ENCODE results near the gene ACOT7.

Gene ACOT7

GRCh38 chr1:6424619-6425593 is 31.3 kb upstream of the ACOT7 start, which contains the start of gene ESPN:
Gene ESPN, plus strand, starts transcription at chr1:6424776. Its CDS starts 180 bp downstream, at chr1:6424956.
- DNase-seq (ENCODE audit: low read depth in 2 of 2), result no peak

- DNase-seq (ENCODE audit: low read depth in 2 of 2), result no peak
Measured at GRCh38 chr1:6424000-6424565, 30.5 kb upstream of the ACOT7 start.

- DNase-seq (ENCODE audit: low read depth in 2 of 2), result peak; percentile 33 to 49
Measured at GRCh38 chr1:6423321-6423999, 29.9 kb upstream of the ACOT7 start.

GRCh38 chr1:6421266-6421665 is 27.7 kb upstream of the ACOT7 start:
- no peak for DNase-seq (ENCODE audit: low read depth in 2 of 2)

- no peak for DNase-seq (ENCODE audit: low read depth in 2 of 2)
Measured at GRCh38 chr1:6420454-6421042, 27.0 kb upstream of the ACOT7 start.

- DNase-seq (ENCODE audit: low read depth in 2 of 2), result no peak
Measured at GRCh38 chr1:6419804-6420453, 26.4 kb upstream of the ACOT7 start, which contains the start of gene HES2. Gene HES2, minus strand, starts transcription at chr1:6419919. Its CDS starts 99 bp downstream, at chr1:6419820.

- DNase-seq (ENCODE audit: low read depth in 2 of 2), result no peak
Measured at GRCh38 chr1:6419397-6419803, 25.8 kb upstream of the ACOT7 start.

- DNase-seq (ENCODE audit: low read depth in 2 of 2), result no peak
Measured at GRCh38 chr1:6418668-6419396, 25.3 kb upstream of the ACOT7 start.

GRCh38 chr1:6417961-6418667 is 24.5 kb upstream of the ACOT7 start:
- no peak for DNase-seq (ENCODE audit: low read depth in 2 of 2)

- DNase-seq (ENCODE audit: low read depth in 2 of 2), result no peak
Measured at GRCh38 chr1:6416906-6417305, 23.3 kb upstream of the ACOT7 start.

GRCh38 chr1:6416295-6416656 is 22.7 kb upstream of the ACOT7 start:
- DNase-seq (ENCODE audit: low read depth in 2 of 2), result no peak

GRCh38 chr1:6414881-6415626 is 21.5 kb upstream of the ACOT7 start:
- no peak for DNase-seq (ENCODE audit: low read depth in 2 of 2)

- DNase-seq (ENCODE audit: low read depth in 2 of 2), result no peak
Measured at GRCh38 chr1:6414443-6414844, 20.9 kb upstream of the ACOT7 start.

- no peak for DNase-seq (ENCODE audit: low read depth in 2 of 2)
Measured at GRCh38 chr1:6412896-6413295, 19.3 kb upstream of the ACOT7 start.

GRCh38 chr1:6410248-6410893 is 16.8 kb upstream of the ACOT7 start:
- no peak for DNase-seq (ENCODE audit: low read depth in 2 of 2)

- DNase-seq (ENCODE audit: low read depth in 2 of 2), result no peak
Measured at GRCh38 chr1:6409733-6410132, 16.2 kb upstream of the ACOT7 start.

GRCh38 chr1:6409053-6409452 is 15.5 kb upstream of the ACOT7 start:
- no peak for DNase-seq (ENCODE audit: low read depth in 2 of 2)

- DNase-seq (ENCODE audit: low read depth in 2 of 2), result no peak
Measured at GRCh38 chr1:6408023-6408422, 14.5 kb upstream of the ACOT7 start.

GRCh38 chr1:6401673-6402072 is 8.1 kb upstream of the ACOT7 start:
- no peak for DNase-seq (ENCODE audit: low read depth in 2 of 2)

Measured in stimulated activated CD8-positive, alpha-beta memory T cell treated with anti-CD3 and anti-CD28 coated beads, Interleukin-15, amount 100 ng/mL, for 4 hours (primary cell).